GM21786 (cell line): ENCODE data around the gene GUCY1A2.

Experiments used
- ATAC-seq: cut with Tn5 transposase; IDR thresholded peaks from one replicate; pipeline ENCODE4 v1.9.1; 2021; ENCODE audit not compliant: unreplicated experiment

GUCY1A2 gene

GRCh38 chr11:106761745-106762144 is 256.5 kb downstream of the GUCY1A2 start:
- no peak for ATAC-seq

- ATAC-seq, result no peak
Measured at GRCh38 chr11:106761240-106761639, 257.0 kb downstream of the GUCY1A2 start.

GRCh38 chr11:106748059-106748458 is 270.2 kb downstream of the GUCY1A2 start:
- no peak for ATAC-seq

GRCh38 chr11:106745941-106746340 is 272.3 kb downstream of the GUCY1A2 start:
- ATAC-seq, result no peak

- ATAC-seq, result no peak
Measured at GRCh38 chr11:106733635-106734034, 284.6 kb downstream of the GUCY1A2 start.

- ATAC-seq, result no peak
Measured at GRCh38 chr11:106728859-106729258, 289.4 kb downstream of the GUCY1A2 start.

- no peak for ATAC-seq
Measured at GRCh38 chr11:106728379-106728778, 289.9 kb downstream of the GUCY1A2 start.

- ATAC-seq, result no peak
Measured at GRCh38 chr11:106727256-106727655, 291.0 kb downstream of the GUCY1A2 start.

- no peak for ATAC-seq
Measured at GRCh38 chr11:106724293-106724892, 293.9 kb downstream of the GUCY1A2 start.

GRCh38 chr11:106723071-106723470 is 295.2 kb downstream of the GUCY1A2 start:
- ATAC-seq, result no peak

GRCh38 chr11:106717222-106717621 is 301.1 kb downstream of the GUCY1A2 start:
- ATAC-seq, result no peak

GRCh38 chr11:106714199-106714598 is 304.1 kb downstream of the GUCY1A2 start:
- ATAC-seq, result no peak

GRCh38 chr11:106708348-106708747 is 309.9 kb downstream of the GUCY1A2 start:
- no peak for ATAC-seq

- ATAC-seq, result no peak
Measured at GRCh38 chr11:106706355-106706754, 311.9 kb downstream of the GUCY1A2 start.

GRCh38 chr11:106702805-106703204 is 315.5 kb downstream of the GUCY1A2 start:
- no peak for ATAC-seq

- ATAC-seq, result no peak
Measured at GRCh38 chr11:106697058-106697457, 321.2 kb downstream of the GUCY1A2 start.

- no peak for ATAC-seq
Measured at GRCh38 chr11:106695506-106695905, 322.8 kb downstream of the GUCY1A2 start.

GRCh38 chr11:106694501-106694900 is 323.8 kb downstream of the GUCY1A2 start:
- ATAC-seq, result no peak

GRCh38 chr11:106691807-106692365 is 326.4 kb downstream of the GUCY1A2 start:
- no peak for ATAC-seq

GRCh38 chr11:106690923-106691322 is 327.4 kb downstream of the GUCY1A2 start:
- ATAC-seq, result no peak

GRCh38 chr11:106684944-106685343 is 333.3 kb downstream of the GUCY1A2 start:
- ATAC-seq, result no peak

GRCh38 chr11:106683435-106683834 is 334.8 kb downstream of the GUCY1A2 start:
- ATAC-seq, result no peak

GRCh38 chr11:106681435-106681834 is 336.8 kb downstream of the GUCY1A2 start:
- ATAC-seq, result no peak
